DND-41 (cell line): ENCODE data around the gene CADPS.

Experiments
- EZH2 ChIP-seq: IDR thresholded peaks from 3 replicates; pipeline ENCODE4 v1.6.1; 2012; ENCODE audit warnings: borderline replicate concordance, low read depth, mild to moderate bottlenecking, moderate library complexity, low read length, inconsistent platforms; ENCODE audit not compliant: severe bottlenecking
- TF ChIP-seq, protein P1 (sequence below): IDR thresholded peaks from 2 replicates; pipeline ENCODE4 v1.5.1; 2012; ENCODE audit warnings: borderline replicate concordance, low read length, moderate library complexity, mild to moderate bottlenecking; ENCODE audit not compliant: poor library complexity, severe bottlenecking; ENCODE audit errors: extremely low read depth

DNA sequence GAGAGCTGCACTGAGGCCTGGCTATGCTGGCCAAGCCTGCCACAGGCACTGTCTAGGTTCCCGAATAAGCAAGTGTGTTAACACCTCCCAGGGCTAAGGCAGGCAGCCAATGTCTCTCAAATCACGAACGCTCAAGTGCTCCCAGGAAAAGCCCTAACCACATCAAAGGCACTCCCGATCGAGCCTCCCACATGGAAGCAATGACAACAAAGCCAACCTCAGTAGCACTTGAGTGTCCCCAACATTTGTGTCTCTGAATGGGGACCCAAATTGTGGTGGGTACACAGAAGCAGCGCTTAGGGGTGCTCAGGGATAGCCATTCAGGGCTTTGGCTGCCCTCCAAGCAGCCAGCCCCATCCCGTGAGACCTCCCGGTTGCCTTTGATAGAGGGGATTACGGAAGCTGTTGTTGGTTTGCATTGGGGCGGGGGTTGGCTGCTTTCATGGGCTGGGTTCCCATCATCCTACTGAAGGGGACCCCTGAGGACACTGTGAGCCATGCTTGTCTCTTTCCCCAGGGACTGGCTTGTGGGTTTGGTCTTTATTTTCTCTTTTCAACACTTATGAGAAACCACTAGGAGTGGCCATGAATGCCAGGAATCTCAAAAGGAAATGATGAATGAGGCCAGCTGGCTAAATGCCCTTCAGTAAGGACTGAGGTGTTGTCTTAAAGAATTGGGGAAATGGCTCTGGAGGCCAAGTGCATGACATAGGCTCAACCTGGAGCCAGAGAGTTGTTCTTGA is 267.8 kb downstream of the CADPS start:
- TF ChIP-seq, protein P1, sequence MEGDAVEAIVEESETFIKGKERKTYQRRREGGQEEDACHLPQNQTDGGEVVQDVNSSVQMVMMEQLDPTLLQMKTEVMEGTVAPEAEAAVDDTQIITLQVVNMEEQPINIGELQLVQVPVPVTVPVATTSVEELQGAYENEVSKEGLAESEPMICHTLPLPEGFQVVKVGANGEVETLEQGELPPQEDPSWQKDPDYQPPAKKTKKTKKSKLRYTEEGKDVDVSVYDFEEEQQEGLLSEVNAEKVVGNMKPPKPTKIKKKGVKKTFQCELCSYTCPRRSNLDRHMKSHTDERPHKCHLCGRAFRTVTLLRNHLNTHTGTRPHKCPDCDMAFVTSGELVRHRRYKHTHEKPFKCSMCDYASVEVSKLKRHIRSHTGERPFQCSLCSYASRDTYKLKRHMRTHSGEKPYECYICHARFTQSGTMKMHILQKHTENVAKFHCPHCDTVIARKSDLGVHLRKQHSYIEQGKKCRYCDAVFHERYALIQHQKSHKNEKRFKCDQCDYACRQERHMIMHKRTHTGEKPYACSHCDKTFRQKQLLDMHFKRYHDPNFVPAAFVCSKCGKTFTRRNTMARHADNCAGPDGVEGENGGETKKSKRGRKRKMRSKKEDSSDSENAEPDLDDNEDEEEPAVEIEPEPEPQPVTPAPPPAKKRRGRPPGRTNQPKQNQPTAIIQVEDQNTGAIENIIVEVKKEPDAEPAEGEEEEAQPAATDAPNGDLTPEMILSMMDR: no peak
- no peak for TF ChIP-seq EZH2
